Stimulated activated CD4-positive, alpha-beta T cell treated with anti-CD3 and anti-CD28 coated beads, TNF-alpha, amount 100 ng/mL, for 48 hours (primary cell): ENCODE results near the gene ATL2.
"Not testable (repeated sequence)": the region's sequence is repeated elsewhere in the genome, so short reads cannot be mapped to it uniquely, and the experiment has no call there.

Experiments
- DNase-seq, 3 donors: peaks; one replicate each; pipeline ENCODE4 v3.0.0-alpha.2; 2020; ENCODE audit warnings: low read depth in 3 of 3

Gene ATL2

GRCh38 chr2:38327580-38327979 lies 49.5 kb downstream of the ATL2 start:
- DNase-seq, result no peak

- no peak for DNase-seq
Observed at GRCh38 chr2:38323623-38324022, 53.5 kb downstream of the ATL2 start.

DNA sequence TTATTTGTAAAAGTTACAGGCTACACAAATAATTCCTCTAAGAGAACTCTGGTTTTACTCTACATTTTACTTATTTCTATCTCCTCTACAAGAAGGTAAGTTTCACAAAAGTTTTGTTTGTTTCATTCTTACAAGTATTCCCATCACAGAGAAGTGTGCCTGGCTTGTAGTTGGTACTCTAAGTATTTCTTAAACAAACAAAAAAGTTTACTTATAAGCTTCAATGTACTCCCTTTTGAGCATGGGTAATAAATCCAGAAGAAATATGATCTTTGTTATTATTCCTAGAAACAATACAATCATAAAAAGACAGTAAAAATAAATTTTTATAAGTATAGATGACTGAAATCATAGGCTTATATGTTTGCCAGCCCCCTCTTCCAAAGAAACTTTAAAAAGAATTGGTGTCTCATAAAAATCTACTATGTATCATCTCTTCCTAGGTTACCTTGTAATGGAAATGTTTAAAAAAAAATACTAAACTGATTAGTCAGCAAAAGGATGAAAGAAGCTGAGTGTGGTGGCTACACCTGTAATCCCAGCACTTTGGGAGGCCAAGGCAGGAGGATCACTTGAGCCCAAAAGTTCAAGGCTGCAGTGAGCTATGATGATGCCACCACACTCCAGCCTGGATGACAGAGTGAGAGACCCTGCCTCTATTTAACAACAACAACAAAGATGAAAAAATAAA lies 54.7 kb downstream of the ATL2 start:
- DNase-seq, result no peak

DNA sequence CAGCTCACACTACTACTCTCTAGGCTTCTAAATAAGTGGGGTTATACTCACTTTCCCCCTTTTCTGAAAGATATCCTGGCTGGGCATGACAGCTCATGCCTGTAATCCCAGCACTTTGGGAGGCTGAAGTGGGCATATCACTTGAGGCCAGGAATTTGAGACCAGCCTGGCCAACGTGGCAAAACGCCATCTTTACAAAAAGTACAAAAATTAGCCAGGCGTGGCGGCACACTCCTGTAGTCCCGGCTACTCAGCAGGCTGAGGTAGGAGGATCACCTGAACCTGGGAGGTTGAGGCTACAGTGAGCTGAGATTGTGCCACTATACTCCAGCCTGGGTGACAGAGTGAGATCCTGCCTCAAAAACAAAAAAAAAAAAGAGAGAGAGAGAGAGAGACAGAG lies 57.8 kb downstream of the ATL2 start:
- DNase-seq, result not testable (repeated sequence)

- no peak for DNase-seq
Observed at GRCh38 chr2:38317725-38318124, 59.3 kb downstream of the ATL2 start.

DNA sequence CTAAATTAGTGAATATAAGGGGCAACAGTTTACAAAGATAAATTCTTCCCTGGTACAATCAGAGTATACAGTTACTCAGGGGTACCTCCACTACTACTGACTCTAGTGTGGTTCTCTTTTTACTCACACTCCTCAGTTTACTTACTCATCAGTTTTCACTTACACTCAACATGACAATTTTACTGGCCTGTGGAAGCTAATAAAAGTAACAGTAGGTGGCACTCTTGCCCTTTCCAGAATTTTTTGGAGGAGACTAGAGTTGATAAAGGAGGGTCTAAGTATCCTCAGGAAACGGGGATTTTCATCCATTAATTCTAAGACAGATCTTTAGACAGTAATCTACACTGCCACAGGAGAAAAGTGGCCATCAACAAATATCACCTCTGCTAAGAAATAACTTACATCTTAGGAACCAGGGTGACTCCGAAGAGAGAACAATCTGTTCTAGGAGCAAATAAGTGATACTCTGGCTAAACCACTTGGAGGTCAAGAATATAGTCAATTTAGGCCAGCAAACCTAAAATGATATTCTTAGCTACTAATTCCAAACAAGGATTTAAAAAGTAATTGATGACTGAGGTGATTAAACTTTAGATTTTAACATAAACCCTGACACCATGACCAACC lies 61.3 kb downstream of the ATL2 start:
- DNase-seq, result peak in 1 of 3 donors; percentile 4

GRCh38 chr2:38308821-38309220 lies 68.3 kb downstream of the ATL2 start:
- no peak for DNase-seq

- DNase-seq, result no peak
Observed at GRCh38 chr2:38301969-38302702, 74.9 kb downstream of the ATL2 start.

DNA sequence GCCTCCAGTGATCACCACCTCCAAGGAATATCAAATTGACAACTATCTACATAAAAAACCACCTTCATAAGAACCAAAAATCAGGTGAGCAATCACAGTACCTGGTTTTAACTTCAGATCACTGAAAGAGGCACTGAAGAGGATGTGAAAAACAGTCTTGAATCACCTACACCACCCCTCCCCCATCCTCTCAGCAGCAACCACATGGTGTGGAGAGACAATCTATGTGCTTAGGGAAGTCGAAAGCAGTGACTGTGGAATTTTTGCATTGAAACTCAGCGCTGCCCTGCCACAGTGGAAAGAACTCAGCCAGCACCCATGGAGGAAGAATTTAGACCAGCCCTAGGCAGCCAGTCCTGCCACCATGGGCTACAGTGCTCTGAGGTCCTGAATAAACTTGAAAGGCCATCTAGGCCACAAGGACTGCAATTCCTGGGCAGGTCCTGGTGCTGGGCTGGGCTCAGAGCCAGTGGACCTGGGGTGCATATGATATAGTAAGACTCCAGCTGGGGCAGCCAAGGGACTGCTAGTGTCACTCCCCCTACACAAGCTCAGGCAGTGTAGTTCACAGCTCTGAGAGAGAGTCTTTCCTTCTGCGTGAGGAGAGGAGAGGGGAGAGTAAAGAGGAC lies 75.6 kb downstream of the ATL2 start:
- peak in 2 of 3 donors; percentile 28 to 32 for DNase-seq

- no peak for DNase-seq
Observed at GRCh38 chr2:38298539-38298938, 78.5 kb downstream of the ATL2 start.

- DNase-seq, result no peak
Observed at GRCh38 chr2:38296197-38296780, 80.8 kb downstream of the ATL2 start.

GRCh38 chr2:38294597-38294996 lies 82.5 kb downstream of the ATL2 start:
- no peak for DNase-seq

GRCh38 chr2:38293152-38293865 lies 83.8 kb downstream of the ATL2 start:
- no peak for DNase-seq

DNA sequence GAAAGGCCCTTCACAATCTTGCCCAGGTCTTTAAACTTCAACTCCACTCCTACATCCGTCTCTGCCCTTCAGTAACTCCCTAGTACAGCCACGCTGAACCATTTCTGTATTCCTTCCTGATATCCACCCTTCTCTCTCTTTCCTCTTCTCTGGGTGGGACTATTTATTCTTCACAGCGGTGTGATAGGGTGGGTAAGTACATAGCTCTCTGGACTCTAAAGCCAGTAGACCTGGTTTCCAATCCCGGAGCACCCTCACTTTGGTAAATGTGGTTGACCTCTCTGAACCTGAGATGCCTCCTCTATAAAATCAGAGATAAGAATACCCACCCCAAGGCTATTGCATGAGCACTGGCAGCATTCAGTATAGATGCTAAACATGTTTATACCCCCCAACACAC lies 86.7 kb downstream of the ATL2 start:
- no peak for DNase-seq

DNA sequence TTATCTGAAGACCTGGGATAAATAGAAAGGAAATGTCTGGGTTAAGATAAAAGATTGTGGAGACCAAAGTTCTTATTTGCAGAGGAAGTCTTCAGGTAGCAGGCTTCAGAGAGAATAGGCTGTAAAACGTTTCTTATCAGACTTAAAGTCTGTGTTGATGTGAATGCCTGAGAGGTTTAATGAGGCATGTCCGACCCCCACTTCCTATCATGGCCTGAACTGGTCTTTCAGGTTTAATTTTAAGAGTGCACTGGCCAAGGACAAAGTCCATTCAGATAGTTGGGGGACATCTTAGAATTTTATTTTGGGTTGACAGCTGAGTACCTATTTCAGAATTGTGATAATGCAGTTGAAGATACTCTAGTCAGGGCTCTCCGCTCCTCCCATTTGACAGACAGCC lies 92.1 kb downstream of the ATL2 start:
- no peak for DNase-seq

GRCh38 chr2:38281095-38281742 lies 95.9 kb downstream of the ATL2 start:
- DNase-seq, result no peak

DNA sequence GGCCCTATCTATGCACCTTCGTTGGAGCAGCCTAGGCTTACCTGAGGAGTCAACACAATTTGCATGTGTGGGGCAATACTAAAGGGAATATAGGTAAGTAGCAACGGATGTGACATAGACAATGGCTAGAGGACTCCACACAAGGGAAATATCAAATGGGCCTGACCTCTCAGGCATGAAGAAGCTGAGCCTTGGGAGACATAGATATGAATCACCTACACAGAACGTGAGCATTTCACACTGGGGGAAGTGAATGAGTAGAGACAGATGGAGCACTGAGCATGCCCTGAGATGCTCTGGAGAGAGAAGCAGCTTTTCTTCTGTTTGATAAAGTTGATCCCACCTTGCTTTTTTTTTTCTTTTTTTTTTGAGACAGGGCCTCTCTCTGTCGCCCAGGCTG lies 97.9 kb downstream of the ATL2 start:
- no peak for DNase-seq

DNA sequence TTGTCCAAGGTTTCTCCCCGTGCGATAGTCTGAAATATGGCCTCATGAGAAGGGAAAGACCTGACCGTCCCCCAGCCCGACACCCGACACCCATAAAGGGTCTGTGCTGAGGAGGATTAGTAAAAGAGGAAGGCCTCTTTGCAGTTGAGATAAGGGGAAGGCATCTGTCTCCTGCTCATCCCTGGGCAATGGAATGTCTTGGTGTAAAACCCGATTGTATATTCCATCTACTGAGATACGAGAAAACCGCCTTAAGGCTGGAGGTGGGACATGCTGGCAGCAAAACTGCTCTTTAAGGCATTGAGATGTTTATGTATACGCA lies 99.0 kb downstream of the ATL2 start:
- DNase-seq, result not testable (repeated sequence)

- DNase-seq, result no peak
Observed at GRCh38 chr2:38277245-38278116, 99.6 kb downstream of the ATL2 start.
